ENCODE data around the gene ATP8A1.

ATP8A1 gene

DNA sequence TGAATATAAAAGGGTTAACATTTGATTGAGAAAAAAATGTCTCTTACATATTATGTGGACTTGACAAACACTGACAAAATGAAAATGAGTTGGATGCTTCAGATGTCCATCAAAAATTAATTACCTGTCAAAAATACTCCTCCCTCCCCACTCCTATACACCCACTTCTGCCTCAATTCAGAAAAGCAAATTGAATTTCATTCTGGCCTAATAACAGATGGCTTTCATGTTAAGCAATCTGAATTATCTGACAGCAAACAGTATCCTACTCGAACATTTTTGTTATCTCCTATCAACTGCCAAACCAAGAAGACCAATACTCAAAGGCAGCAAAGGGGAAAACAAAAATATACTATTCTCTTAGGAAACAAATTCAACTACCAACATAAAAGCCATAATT, 44.0 kb downstream of the ATP8A1 start:
- Histone ChIP-seq H3K36me3 (ENCODE audit: control insufficient read depth, insufficient read depth, low read length) (no peaks in the 10 kb centered on the region), H3K9ac (ENCODE audit: low read length) (no peak overlapping the region), H3K27ac (ENCODE audit: low read depth, low read length) (no peak overlapping the region), H3K4me3 (ENCODE audit: low read length) (no peak overlapping the region), H3K4me1 (ENCODE audit: control insufficient read depth, insufficient read depth, low read length) (no peaks in the 10 kb centered on the region), H3K27me3 (ENCODE audit: control insufficient read depth, insufficient read depth, low read length) (no peaks in the 10 kb centered on the region)

GRCh38 chr4:42610941-42611340, 46.0 kb downstream of the ATP8A1 start:
- Histone ChIP-seq H3K9ac (ENCODE audit: low read length) (no peak overlapping the region), H3K4me1 (ENCODE audit: control insufficient read depth, insufficient read depth, low read length) (no peaks in the 10 kb centered on the region), H3K27me3 (ENCODE audit: control insufficient read depth, insufficient read depth, low read length) (no peaks in the 10 kb centered on the region), H3K27ac (ENCODE audit: low read depth, low read length) (no peak overlapping the region), H3K36me3 (ENCODE audit: control insufficient read depth, insufficient read depth, low read length) (no peaks in the 10 kb centered on the region), H3K4me3 (ENCODE audit: low read length) (no peak overlapping the region)

DNA sequence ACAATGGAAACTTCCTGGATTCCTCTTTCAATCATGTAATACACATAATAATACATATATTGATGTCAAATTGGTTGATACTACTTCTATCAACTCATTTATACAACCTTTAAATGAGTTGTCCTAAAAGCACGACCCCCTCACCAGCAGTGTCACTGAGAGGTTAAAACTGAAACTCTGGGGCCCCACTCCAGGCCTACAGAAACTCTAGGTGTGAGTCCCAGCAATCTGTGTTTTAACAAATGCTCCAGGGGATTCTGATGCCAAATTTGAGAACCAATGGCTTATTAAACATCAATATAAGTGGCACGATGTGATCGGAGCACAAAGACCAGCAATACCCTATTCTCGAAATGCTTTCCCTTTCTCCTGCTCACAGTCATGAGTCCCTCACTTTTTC, 47.9 kb downstream of the ATP8A1 start:
- H3K9ac ChIP-seq (ENCODE audit: low read length): no peak overlapping the region
- H3K27ac ChIP-seq (ENCODE audit: low read depth, low read length): no peak overlapping the region
- no peaks in the 10 kb centered on the region for H3K36me3 ChIP-seq (ENCODE audit: control insufficient read depth, insufficient read depth, low read length)
- H3K4me1 ChIP-seq (ENCODE audit: control insufficient read depth, insufficient read depth, low read length): no peaks in the 10 kb centered on the region
- H3K27me3 ChIP-seq (ENCODE audit: control insufficient read depth, insufficient read depth, low read length): no peaks in the 10 kb centered on the region
- no peak overlapping the region for H3K4me3 ChIP-seq (ENCODE audit: low read length)

DNA sequence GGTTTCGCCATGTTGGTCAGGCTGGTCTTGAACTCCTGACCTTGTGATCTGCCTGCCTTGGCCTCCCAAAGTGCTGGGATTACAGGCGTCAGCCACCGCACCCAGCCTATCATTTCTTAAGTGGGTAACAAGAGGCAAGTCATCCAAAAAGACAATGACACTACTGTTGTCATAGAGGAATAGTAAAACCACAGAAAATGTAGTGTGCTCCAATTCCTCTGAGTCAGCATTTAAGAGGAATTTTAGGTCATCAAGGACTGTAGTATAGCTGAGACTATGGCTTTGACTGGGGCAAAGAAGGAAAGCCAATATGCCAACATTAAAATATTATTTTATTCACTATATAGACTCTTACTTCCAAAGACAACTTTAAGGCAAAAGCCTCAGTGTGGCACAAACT, 48.4 kb downstream of the ATP8A1 start:
- H3K27ac ChIP-seq (ENCODE audit: low read depth, low read length): no peak overlapping the region
- no peaks in the 10 kb centered on the region for H3K4me1 ChIP-seq (ENCODE audit: control insufficient read depth, insufficient read depth, low read length)

DNA sequence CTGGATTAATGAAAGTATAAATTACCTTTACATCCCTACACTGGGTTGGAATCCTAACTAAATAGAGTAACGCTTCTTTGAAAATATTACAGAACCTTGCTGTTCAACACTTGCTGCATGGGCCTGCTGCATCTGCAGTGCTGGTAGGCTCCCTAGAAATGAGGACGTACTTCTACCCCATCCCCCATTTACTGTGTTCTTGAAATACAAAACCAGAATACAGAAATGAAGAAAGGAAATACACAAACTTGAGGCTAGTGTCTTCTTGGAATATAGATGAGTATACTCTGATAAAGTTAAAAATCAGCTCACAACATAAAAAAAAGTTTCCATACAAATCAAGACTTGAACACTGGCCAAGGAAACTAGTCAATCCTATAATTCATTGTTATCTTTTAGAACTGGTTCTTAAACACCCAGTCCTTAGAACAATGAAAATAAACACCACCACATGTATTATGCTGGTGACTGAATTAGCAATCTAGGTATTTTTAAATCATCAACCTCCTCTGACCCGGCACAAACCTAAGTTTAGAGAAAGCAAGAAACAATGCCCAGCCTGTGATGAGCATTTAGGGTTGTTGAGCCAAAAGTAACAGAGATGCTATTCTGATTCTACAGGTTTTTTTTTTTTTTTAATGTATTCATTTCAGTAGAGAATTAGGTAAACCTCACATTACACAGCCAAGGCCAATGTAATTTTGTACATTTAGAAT, 49.7 kb downstream of the ATP8A1 start:
- Histone ChIP-seq H3K4me3 (ENCODE audit: low read length) (no peak overlapping the region), H3K36me3 (ENCODE audit: control insufficient read depth, insufficient read depth, low read length) (no peaks in the 10 kb centered on the region), H3K27me3 (ENCODE audit: control insufficient read depth, insufficient read depth, low read length) (no peaks in the 10 kb centered on the region), H3K9ac (ENCODE audit: low read length) (no peak overlapping the region), H3K27ac (ENCODE audit: low read depth, low read length) (no peak overlapping the region), H3K4me1 (ENCODE audit: control insufficient read depth, insufficient read depth, low read length) (no peaks in the 10 kb centered on the region)

More for the DNA sequence above, 48.4 kb downstream of the ATP8A1 start:
- Histone ChIP-seq H3K36me3 (ENCODE audit: control insufficient read depth, insufficient read depth, low read length) (no peaks in the 10 kb centered on the region), H3K4me3 (ENCODE audit: low read length) (no peak overlapping the region), H3K27me3 (ENCODE audit: control insufficient read depth, insufficient read depth, low read length) (no peaks in the 10 kb centered on the region), H3K9ac (ENCODE audit: low read length) (no peak overlapping the region)

GRCh38 chr4:42605264-42605663, 51.6 kb downstream of the ATP8A1 start:
- no peak overlapping the region for H3K27ac ChIP-seq (ENCODE audit: low read depth, low read length)
- H3K36me3 ChIP-seq (ENCODE audit: control insufficient read depth, insufficient read depth, low read length): no peaks in the 10 kb centered on the region
- no peak overlapping the region for H3K4me3 ChIP-seq (ENCODE audit: low read length)
- no peak overlapping the region for H3K9ac ChIP-seq (ENCODE audit: low read length)
- H3K4me1 ChIP-seq (ENCODE audit: control insufficient read depth, insufficient read depth, low read length): no peaks in the 10 kb centered on the region
- no peaks in the 10 kb centered on the region for H3K27me3 ChIP-seq (ENCODE audit: control insufficient read depth, insufficient read depth, low read length)

DNA sequence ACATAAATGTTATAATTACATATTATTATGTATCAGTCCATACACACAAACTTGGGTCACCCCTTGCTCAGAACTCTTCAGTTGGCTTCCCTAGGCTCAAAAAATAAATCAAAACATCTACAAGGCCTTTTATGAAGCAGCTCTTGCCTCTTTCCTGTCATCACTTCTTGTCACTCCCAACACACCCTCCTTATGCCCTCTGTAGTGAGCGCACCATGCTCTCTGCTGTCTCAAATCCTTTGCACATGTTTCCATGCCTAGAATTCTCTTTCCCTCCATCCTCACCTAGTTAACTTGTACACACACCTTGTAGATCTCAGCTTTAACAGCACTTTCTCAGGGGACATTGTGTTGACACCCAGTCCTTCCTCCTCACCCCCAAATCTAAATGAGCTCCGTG, 53.0 kb downstream of the ATP8A1 start:
- Histone ChIP-seq H3K27me3 (ENCODE audit: control insufficient read depth, insufficient read depth, low read length) (no peaks in the 10 kb centered on the region), H3K27ac (ENCODE audit: low read depth, low read length) (no peak overlapping the region), H3K4me1 (ENCODE audit: control insufficient read depth, insufficient read depth, low read length) (no peaks in the 10 kb centered on the region), H3K4me3 (ENCODE audit: low read length) (no peak overlapping the region), H3K36me3 (ENCODE audit: control insufficient read depth, insufficient read depth, low read length) (no peaks in the 10 kb centered on the region), H3K9ac (ENCODE audit: low read length) (no peak overlapping the region)

DNA sequence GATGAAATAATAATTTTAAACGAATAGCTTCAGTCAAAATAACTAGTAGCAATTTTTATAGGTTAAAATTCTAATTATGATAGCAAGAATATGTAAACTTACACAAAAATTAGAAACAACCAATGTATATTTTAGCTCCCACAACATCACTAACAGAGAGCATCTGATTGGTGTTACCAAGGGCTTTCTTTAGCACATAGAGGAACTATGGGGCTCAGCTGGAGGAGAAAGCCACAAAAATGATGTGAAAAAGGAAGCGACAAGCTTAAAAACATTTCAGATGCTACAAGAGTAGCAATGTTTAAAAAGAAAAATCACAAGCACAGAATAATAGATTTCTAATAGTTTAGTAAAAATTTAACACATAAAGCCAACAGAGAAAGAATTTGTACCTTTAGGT, 56.3 kb downstream of the ATP8A1 start:
- H3K27me3 ChIP-seq (ENCODE audit: control insufficient read depth, insufficient read depth, low read length): no peaks in the 10 kb centered on the region
- no peak overlapping the region for H3K4me3 ChIP-seq (ENCODE audit: low read length)
- H3K36me3 ChIP-seq (ENCODE audit: control insufficient read depth, insufficient read depth, low read length): no peaks in the 10 kb centered on the region
- H3K9ac ChIP-seq (ENCODE audit: low read length): no peak overlapping the region
- H3K27ac ChIP-seq (ENCODE audit: low read depth, low read length): no peak overlapping the region
- H3K4me1 ChIP-seq (ENCODE audit: control insufficient read depth, insufficient read depth, low read length): no peaks in the 10 kb centered on the region

DNA sequence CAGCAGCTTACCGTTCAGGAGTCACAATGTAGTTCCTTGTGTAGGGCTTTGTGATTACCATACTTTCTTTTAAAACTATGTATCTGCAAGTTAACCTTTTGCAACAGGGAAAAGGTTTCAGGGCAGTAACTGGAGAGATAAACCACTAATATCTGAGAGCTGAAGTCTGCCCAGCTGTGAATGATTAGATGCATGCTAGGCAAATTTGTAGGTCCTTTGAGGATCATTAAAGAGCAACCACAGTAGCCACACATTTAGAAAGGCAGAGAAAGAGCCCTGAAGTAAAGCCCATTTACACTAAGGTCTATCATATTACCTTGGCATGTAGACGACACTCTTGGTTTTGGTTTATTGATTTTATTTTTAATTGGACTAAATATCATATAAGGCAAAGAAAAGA, 60.0 kb downstream of the ATP8A1 start:
- Histone ChIP-seq H3K27ac (ENCODE audit: low read depth, low read length) (no peak overlapping the region), H3K4me1 (ENCODE audit: control insufficient read depth, insufficient read depth, low read length) (no peaks in the 10 kb centered on the region), H3K36me3 (ENCODE audit: control insufficient read depth, insufficient read depth, low read length) (no peaks in the 10 kb centered on the region), H3K27me3 (ENCODE audit: control insufficient read depth, insufficient read depth, low read length) (no peaks in the 10 kb centered on the region), H3K9ac (ENCODE audit: low read length) (no peak overlapping the region), H3K4me3 (ENCODE audit: low read length) (no peak overlapping the region)

DNA sequence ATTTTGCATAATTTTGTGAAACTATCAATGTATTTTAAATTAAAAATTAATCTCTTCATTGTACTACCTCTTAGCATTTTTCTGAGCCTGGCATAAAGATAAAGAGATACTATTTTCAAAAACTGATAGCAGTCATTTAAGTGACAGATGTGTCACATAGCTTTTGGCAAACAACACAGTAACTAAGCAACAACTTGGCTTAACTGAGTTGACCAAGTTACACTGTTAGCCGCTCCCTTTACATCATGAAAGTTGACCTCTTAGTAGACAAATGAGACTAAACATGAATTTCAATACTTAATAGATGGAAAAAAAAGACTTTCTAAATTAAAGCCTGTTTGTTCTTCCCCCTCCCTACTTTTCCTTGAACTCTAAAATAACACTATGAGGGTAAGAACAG, 62.0 kb downstream of the ATP8A1 start:
- Histone ChIP-seq H3K4me3 (ENCODE audit: low read length) (no peak overlapping the region), H3K36me3 (ENCODE audit: control insufficient read depth, insufficient read depth, low read length) (no peaks in the 10 kb centered on the region), H3K9ac (ENCODE audit: low read length) (no peak overlapping the region), H3K27me3 (ENCODE audit: control insufficient read depth, insufficient read depth, low read length) (no peaks in the 10 kb centered on the region), H3K4me1 (ENCODE audit: control insufficient read depth, insufficient read depth, low read length) (no peaks in the 10 kb centered on the region), H3K27ac (ENCODE audit: low read depth, low read length) (no peak overlapping the region)

GRCh38 chr4:42588909-42589308, 68.0 kb downstream of the ATP8A1 start:
- H3K36me3 ChIP-seq (ENCODE audit: control insufficient read depth, insufficient read depth, low read length): peaks cover 2% of the 10 kb centered on the region
- H3K27ac ChIP-seq (ENCODE audit: low read depth, low read length): no peak overlapping the region
- H3K4me3 ChIP-seq (ENCODE audit: low read length): no peak overlapping the region
- no peaks in the 10 kb centered on the region for H3K27me3 ChIP-seq (ENCODE audit: control insufficient read depth, insufficient read depth, low read length)
- no peaks in the 10 kb centered on the region for H3K4me1 ChIP-seq (ENCODE audit: control insufficient read depth, insufficient read depth, low read length)
- no peak overlapping the region for H3K9ac ChIP-seq (ENCODE audit: low read length)

DNA sequence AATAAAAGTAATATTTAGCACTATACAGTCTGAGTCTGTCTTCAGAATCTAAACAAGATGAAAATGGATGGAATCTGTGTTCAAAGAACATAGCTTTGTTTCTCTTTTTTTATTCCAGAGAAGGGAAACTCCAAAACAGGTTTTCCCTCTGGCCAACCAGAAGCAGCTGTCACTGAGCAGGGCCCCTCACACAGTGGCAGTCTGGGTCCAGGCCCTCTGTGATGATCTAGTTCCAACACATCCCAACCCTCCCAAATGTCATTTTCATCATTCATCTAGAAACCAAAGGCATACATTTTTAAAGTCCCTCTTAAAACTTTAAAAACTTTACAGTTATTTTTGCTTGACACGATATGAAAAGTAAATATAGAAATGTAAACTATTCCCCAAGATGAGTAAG, 70.1 kb downstream of the ATP8A1 start:
- Histone ChIP-seq H3K4me3 (ENCODE audit: low read length) (no peak overlapping the region), H3K27ac (ENCODE audit: low read depth, low read length) (no peak overlapping the region), H3K36me3 (ENCODE audit: control insufficient read depth, insufficient read depth, low read length) (peaks cover 4% of the 10 kb centered on the region), H3K9ac (ENCODE audit: low read length) (no peak overlapping the region), H3K27me3 (ENCODE audit: control insufficient read depth, insufficient read depth, low read length) (no peaks in the 10 kb centered on the region), H3K4me1 (ENCODE audit: control insufficient read depth, insufficient read depth, low read length) (no peaks in the 10 kb centered on the region)

DNA sequence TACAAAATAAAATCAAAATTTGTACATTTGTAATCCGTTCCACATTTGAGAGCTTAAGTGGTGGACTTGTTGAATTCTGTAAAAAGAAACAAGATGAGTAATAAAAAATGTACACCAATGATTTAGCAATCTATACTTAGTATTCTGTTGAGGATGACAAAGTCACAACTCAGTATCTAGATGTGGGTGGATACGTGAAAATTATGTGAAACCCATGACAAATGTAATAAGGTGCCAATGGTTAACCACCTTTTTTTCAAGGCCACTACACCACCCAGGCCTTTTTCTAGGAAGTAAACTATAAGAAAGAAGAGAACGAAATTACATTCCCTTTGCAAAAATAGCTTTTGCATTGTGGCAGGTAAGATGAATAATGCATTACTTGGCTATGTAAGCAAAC, 77.0 kb downstream of the ATP8A1 start:
- Histone ChIP-seq H3K4me1 (ENCODE audit: control insufficient read depth, insufficient read depth, low read length) (no peaks in the 10 kb centered on the region), H3K4me3 (ENCODE audit: low read length) (no peak overlapping the region), H3K9ac (ENCODE audit: low read length) (no peak overlapping the region), H3K36me3 (ENCODE audit: control insufficient read depth, insufficient read depth, low read length) (peaks cover 4% of the 10 kb centered on the region), H3K27me3 (ENCODE audit: control insufficient read depth, insufficient read depth, low read length) (no peaks in the 10 kb centered on the region), H3K27ac (ENCODE audit: low read depth, low read length) (no peak overlapping the region)

Data from rectal smooth muscle tissue (tissue), 1 donor.